ENCODE results near the gene C11orf91.
"Not testable (repeated sequence)": the region's sequence is repeated elsewhere in the genome, so short reads cannot be mapped to it uniquely, and the experiment has no call there.

The C11orf91 gene

DNA sequence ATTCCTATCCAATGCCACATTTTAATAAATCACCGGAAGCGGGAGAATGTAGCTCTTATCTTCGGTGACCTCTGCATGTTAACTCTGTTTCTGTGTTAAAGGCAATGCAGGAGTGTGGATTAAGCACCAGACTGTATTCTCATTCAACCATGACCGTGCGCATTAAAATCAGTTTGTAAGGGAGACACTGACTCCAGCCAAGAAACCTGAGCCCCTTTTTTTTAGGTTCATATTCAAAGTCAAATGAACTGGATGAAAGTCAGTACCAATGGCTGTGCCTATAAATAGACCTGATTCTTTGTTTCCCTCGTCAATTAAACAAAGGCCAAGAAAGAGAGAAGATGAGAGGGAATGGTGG, 32.2 kb downstream of the C11orf91 start:
- DNase-seq = no peak

GRCh38 chr11:33667819-33668467, 32.7 kb downstream of the C11orf91 start:
- no peak for DNase-seq

- DNase-seq = no peak
Measured at GRCh38 chr11:33665350-33666106, 35.1 kb downstream of the C11orf91 start.

GRCh38 chr11:33664827-33665226, 35.8 kb downstream of the C11orf91 start:
- no peak for DNase-seq

GRCh38 chr11:33664166-33664565, 36.5 kb downstream of the C11orf91 start:
- DNase-seq = no peak

DNA sequence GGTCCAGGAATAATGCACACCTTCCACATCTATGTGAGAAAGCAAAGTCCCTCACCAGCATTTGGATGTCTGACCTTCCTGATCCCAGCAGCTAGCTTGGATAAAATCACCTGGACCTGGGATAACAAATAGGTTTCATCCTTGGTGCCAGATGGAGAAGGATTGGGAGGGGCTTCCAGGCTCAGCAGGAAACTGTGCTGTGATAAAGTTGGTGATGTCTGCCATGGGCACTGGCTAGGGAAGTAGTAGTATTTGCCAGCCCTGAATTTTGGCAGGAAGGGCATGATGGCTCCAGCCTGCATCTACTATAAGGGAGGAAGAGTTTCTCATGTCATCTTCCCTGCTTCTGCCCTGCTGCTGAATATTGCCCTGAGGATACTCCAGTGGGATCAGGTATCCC, 37.5 kb downstream of the C11orf91 start:
- no peak for DNase-seq

DNA sequence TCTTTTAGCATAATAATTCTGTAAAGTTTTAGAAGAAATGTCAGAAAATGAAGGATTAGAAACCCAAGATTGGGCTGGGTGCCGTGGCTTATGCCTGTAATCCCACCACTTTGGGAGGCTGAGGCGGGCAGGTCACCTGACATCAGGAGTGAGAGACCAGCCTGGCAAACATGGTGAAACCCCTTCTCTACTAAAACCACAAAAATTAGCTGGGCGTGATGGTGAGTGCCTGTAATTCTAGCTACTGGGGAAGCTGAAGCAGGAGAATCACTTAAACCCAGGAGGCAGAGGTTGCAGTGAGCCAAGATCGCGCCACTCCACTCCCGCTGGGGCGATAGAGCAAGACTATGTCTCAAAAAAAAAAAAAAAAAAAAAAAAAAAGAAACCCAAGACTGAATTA, 39.1 kb downstream of the C11orf91 start:
- DNase-seq = not testable (repeated sequence)

DNA sequence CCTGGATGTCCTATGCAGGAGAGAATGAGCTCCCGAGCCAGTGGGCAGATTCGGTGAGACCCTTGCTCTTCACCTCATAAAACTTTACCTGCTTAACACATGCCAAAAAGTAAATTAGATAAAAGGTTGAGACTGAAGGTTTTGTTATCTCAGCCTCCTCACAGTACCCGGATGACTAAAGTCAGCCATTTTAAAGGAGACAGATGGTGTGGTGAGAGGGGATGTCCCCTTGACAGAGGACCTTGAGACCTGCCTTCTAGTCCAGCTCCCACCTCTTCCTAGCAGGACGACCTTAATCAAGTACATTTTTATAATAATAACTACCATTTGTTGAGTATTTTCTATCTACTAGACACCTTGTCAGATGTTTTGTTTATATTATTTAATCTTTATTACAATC, 39.7 kb downstream of the C11orf91 start:
- DNase-seq = no peak

DNA sequence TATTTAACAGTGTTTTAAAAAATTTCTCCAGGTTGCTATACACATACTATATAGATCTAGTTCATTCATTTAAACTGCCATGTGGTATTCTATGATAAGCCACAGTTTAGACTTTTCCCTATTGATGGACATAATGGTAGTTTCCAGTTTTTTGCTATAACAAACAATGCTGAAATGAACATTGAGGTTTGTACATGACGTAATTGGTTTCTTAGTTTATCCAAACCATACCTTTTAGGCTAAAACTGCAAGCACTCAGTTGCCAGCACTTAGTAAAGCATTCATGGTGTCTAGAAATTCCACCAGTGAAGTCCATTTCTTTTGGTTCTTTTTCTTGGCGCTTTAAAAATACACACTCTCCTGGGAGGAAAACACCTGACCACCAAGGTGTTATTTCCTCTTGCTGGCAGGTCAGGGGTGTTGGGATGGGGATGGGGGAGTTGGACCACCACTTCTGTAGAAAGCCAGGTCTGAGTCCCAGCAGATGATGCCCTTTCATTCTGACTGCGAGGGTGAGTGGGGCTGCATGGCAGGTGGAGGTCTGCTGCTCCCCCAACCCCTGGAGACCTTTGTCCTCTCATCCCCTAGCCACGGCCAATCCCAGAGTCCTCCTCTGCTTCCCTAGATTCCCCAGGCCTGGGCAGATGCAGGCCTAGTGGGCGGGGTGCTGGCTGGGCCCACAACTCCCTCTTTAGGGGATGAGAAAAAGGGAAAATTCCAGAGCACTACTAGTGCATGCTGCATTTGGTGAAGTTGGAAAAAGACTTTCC, 41.1 kb downstream of the C11orf91 start:
- DNase-seq = no peak

GRCh38 chr11:33658195-33658900, 42.3 kb downstream of the C11orf91 start:
- no peak for DNase-seq

GRCh38 chr11:33657757-33658156, 42.9 kb downstream of the C11orf91 start:
- DNase-seq = no peak

DNA sequence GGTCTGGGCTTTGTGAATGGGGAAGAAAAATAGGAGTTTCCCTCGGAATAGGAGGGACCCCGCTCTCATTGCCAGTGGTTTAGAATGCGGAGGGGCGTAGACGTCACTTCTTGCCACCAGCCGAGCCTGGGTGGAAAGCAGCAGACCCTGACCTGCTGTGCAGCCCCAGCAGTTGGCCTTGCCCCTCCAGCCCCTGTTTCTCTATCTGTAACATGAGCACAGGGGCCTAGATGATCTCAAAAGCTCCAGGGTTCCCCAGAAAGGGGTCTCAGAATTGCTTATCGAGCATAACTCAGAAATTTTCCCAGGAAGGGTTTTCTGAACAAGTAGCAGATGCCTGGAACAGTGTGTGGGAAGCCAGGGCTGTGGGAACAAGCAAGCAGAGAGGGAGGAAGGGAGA, 43.9 kb downstream of the C11orf91 start:
- no peak for DNase-seq

DNA sequence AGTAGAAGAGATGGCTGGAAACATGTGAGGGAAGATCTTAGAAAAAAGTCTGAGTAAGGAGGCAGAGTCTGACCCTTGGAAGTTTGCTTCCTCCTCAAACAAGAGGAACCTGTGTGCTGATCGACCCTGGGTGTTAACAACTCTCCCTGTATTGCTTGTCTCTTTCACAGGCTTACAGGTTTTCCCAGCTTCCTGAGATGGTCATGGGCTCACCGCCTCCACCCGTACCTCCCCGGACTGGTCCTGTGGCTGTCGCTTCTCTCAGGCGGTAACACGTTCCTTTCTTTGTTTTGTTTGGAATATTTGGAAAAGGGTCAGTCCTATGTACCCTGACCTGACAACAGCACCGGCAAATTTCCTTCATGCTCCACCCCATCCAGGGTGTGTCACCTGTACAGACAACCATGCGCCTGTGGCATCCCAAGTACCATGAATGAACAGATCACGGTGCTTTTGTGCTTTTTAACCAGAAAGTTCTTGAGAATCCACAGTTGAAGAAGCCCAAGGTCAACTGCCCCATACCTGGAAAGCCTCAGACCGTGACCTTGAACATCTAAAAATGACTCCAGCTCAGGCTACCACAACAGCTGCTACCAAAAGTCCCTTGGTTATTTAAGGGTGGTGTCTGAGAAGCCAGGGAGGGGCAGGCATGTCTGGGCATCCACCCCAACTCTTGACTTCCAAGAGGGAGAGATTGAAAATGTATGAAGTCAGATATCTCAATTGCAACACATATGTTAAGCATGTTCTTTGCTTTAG, 44.6 kb downstream of the C11orf91 start:
- no peak for DNase-seq

DNA sequence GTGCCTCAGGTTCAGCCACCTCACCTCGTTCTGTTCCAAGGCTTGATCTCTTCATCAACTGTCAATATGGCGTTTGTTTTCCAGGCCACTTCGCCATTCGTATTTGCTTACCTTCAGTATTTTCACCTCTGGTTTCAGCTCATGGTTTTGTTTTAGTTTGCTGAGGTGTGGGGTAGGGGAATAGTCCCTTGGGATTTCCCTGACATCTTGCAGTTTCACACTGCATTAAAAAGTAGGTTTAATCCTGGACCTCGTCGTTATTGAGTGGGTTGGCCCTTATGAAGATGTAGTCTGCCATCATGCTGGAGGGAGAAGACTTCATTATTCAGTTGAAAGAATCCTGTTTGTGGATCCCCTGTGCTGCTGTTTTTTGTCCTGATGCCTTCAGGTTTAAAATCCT, 46.0 kb downstream of the C11orf91 start:
- DNase-seq = no peak

GRCh38 chr11:33652930-33653329, 47.7 kb downstream of the C11orf91 start:
- no peak for DNase-seq

GRCh38 chr11:33652431-33652830, 48.2 kb downstream of the C11orf91 start:
- no peak for DNase-seq

GRCh38 chr11:33651990-33652389, 48.6 kb downstream of the C11orf91 start:
- no peak for DNase-seq

- no peak for DNase-seq
Measured at GRCh38 chr11:33651555-33651954, 49.1 kb downstream of the C11orf91 start.

DNA sequence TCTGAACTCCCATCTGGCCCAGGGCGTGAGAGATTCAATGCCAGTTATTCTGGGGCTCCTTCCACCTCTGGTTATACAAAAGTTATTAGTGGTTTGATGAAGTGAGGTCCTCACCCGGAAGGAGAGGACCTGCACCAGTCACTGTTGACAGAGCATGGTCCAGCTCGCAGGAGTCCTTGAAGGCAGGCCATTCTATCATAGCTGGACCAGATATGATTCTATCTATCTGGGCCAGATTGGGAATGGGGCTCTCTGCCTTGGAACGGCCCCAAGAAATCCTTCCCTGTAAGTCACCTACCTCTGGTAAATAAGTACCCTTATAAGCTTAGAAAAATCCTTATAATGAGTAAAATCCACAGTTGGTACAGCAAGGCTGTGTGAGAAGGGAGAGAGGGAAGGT, 50.7 kb downstream of the C11orf91 start:
- DNase-seq = no peak
